ENCODE measurements around the gene GHRL.

GHRL gene, protein sequence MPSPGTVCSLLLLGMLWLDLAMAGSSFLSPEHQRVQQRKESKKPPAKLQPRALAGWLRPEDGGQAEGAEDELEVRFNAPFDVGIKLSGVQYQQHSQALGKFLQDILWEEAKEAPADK

DNA sequence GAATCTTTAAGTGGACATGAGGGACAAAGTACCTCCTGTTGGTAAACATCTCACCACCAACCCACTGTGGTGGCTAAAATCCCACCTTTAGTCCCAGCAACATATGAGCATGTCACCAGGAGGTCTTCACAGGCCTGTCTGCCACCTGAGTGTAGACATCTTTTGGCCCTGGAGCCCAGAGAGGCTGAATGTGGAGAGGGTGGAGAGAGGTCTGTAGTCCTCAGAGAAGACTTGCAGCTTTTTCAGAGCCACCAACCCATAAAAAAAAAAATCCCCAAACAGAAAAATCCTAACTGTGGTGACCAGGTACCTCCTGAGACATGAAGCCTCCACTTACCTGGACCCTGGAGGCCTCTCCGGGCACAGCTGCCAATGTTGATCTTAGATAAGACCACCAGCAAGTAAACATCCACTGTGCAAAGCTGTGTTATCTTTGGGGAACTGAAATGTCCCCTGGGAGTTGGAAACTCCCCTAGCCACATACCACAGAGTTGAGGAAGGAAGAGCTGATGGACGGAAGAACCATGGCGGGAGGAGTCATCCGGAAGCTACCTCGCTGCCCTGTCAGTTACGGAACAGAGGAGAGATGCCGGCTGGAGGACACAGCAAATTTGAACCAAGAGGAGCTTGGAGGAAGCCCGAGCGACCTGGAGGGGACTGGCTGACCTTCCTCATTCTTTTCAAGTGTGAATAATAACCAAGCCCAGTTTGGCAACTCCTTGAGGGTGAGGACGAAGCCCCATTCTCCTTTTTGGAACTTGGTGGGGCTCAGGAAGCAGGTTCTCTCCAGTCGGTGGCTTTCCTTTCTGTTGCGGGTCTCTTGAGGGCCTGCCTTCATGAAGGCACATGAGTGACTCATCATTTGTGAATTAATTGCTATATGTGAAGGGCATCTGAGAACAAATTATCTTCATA is at the start of gene GHRL:
GHRL (minus strand) TSS at position 443 of the 915 bp plus-strand sequence. CDS start 2,767 bp downstream, outside the sequence.
- DNase-seq (ENCODE audit: low read depth in 2 of 2, low spot score in 1 of 2), result no peak

DNA sequence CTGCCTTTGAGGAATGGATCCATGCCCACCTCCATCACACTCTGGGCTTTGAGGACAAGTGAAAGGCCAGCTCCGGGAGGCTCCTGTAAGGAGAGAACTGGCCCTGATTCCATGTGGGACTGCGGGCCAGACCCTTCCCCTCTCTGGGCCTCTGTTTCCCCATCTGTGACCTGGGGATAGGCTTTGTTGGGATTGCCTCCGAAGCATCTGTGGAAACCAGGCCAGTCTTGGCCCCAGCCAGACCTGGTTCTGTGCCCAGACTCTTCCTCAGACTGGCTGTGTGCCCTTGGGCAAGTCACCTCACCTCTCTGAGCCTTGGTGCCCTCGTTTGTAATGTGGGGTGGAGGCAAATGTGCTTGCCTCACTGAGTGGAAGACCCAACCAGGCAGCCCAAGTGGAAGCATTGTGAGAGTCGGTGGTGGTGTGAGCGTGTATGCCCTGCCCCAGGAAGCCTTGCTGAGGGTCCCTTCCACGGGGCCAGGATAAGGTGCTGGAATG is 49.2 kb upstream of the GHRL start:
- DNase-seq (ENCODE audit: low read depth in 2 of 2, low spot score in 1 of 2), result no peak

DNA sequence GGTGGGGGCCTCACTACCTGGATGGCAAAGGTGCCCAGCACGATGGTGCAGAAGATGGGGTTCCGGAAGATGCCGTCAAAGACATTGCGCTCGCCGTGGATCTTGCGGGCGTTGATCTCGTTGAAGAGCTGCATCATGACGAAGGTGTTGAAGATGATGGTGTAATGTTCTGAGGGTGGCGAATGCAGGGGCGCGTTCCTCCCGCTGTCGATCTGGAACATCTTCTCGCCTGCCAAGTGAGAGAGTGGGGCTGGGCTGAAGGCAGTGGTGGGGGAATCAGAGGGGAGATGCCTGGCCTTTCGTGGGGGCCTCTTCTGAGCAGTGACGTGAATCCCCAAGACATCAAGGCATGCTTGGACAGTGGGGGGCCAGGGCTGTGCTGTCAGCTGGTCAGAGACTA is 47.7 kb upstream of the GHRL start:
- no peak for DNase-seq (ENCODE audit: low read depth in 2 of 2, low spot score in 1 of 2)

DNA sequence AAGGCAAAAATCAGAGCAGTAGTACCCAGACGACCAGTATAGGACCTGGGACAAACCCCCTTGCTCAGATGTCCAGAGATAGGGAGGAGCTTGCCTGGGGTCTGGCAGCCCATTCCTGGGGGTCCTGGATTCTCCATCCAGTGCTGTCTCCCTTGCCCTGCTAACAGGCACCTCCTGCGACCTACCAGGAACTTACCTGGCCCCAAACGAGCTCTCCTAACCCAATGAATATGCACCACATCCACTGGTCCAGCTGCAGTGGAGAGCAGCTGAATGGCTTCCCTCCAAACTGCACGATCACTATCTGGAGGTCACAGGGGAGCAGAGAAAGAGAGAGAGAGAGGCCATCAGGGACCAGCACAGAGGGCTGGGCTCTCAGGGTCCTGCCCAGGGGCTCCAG is 47.3 kb upstream of the GHRL start:
- no peak for DNase-seq (ENCODE audit: low read depth in 2 of 2, low spot score in 1 of 2)

DNA sequence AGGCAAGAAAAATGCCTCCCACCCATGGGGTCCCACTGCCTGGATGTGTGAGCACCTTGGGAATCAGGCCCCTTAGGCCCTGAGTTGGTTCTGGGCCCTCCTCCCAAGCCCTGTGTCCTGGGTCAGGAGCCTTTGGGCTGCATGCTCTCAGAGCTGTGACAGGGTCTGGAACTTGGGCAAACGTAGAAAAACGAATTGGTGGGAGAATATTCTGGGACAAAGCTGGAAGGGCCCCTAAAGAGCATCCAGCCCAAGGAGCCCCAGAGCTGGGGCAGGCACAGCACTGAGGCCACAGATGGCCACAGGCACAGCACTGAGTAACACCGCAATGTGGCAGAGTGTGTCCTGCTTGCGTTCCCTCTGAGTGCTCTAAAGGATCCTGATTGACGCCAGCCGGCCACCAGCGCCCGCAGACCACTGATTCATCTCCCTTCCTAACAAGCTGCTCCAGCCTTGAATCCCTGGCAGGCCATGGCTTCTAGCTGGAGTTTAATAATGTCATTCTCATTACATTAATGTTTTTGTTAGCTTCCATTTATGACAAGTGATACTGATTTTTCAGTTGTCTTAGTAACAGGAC is 46.7 kb upstream of the GHRL start:
- no peak for DNase-seq (ENCODE audit: low read depth in 2 of 2, low spot score in 1 of 2)

DNA sequence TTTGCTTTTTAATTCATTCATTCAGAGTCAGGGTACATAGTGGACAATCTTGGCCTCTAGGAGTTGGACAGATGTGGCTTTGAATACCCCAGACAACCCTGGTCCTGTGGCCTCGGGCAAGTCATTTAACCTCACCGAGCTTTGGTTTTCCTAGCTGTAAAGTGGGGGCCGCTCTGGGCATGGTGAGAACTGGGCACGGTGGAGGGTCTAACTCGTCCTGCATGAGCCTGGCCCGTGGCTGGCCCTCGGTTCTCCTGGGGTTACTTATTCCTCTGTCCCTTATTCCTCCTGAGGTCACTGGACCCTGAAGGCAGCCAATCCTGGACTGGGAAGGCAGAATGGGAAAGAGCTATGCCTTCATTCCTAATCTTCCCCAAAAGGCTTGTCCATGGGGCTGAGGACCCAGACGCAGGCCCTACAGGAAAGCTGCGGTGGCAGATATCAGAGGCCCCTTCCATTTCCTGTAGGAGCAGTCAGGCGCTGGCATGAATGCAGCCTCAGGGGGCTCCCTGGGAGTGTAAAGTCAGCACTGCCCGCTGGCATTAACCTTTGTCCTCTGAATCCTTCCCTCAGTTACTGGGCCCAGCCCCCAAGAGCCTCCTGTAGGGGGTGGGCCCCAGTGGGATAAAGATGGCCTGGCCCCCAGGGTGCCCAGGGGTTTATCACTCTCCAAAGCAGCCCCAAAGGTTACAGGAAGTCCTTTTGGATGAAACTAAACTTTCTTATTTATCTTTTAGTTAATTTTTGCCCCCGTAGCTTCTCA is 46.0 kb upstream of the GHRL start:
- DNase-seq (ENCODE audit: low read depth in 2 of 2, low spot score in 1 of 2), result no peak

DNA sequence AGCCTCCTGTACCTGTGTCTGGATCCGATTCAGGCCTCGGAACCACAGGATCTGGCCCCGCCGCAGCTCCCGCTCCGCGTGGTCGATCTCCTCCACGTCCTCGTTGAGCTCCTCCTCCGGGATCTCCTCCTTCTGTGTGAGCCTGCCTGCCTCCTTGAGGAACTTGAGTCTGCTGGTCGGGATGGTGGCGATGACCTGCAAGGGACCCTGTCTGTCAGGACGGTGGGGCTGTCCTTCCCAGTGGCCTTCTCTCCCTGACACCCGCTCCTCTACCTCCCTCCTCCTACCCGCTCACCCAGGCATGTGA is 45.4 kb upstream of the GHRL start:
- no peak for DNase-seq (ENCODE audit: low read depth in 2 of 2, low spot score in 1 of 2)

DNA sequence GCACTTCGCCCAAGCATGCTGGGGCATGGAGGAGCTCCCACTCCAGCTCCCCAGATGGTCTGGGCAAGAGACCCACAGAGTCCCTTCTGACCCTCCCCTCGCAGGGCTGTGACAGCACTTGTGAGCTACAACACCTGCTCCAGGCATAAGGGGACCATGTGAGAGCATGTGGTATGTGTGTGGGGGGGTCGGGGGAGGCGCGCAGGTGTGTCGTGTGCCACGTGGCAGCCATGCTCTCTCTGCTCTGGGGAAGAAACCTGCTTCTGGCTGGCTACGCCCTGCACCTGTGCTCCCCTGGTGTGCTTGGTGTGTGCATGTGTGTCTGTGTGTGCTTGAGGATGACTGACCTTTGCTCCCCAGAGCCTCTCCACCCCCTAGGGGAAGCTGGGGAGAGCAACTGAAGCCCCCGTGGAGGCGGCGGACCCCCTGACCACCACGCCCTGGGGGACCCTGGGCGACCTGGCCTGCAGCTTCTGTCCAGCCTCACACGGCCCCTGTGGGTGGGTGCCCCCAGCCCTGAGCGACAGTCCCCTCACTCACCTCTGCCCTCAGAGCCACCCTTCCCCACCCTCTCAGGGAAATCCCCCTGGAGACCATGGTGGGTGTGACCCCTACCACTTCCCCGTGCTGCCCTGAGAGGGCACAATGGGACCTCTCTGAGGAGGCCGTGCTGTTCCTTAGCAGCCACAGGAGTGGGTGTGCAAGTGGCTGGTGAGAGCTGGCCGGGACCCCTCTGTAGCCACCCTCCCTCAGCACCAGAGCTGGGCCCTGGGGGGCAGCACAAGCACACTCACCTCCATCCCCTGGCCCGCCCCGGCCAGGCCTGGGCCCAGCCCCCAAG is 44.8 kb upstream of the GHRL start:
- no peak for DNase-seq (ENCODE audit: low read depth in 2 of 2, low spot score in 1 of 2)

DNA sequence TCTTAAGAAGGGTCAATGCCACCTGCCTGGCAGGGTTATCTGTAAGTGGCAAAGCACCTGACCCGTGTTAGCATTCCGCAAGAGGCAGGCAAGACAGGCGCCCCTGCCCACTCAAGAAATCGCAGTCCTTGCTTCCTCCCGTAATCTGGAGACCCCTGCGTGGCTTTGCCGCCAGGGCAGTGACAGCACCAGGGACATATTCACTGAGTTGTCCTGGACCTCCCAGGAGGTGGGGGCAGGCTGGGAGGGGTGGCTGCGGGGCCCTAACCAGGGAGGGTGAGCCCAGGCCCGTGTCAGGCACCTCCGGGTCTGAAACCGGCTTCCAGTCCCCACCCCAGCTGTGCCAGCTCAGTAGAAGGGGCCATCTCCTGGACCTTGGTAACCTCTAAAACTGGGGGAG is 44.0 kb upstream of the GHRL start:
- DNase-seq (ENCODE audit: low read depth in 2 of 2, low spot score in 1 of 2), result no peak

DNA sequence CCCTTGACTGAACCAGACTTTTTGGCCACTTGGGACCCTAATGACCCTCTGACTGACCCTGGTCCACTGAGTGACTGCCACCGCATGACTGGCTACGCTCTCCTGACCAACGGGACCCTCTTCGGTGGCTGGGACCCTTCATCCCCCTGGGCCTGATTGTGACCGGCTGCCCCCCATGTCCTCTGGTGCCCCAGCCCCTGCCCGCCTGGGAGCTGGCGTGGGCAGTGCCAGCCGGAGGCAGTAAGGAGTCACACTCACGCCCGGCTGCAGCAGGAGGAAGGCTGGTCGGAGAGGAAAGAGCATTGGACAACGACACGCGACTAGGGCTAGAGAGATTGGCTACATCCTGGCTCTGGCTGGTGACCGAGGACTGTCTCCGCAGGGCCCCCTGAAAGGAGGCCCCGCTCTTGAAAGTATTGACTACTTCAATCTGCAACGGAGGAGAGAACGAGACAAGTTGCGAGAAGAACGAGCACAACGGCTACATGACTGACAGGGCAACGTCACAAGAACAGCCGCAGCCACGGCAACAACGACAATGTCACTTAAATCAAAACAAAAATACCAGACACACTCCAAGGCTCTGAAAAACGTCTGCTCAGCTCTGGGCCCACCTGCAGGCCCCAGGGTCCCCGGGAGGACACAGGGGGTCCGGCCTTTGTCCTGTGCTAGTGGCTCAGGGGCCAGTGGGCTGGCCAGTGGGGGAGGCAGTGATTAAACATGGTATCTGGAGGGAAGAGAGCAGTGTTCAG is 43.3 kb upstream of the GHRL start:
- DNase-seq (ENCODE audit: low read depth in 2 of 2, low spot score in 1 of 2), result no peak

DNA sequence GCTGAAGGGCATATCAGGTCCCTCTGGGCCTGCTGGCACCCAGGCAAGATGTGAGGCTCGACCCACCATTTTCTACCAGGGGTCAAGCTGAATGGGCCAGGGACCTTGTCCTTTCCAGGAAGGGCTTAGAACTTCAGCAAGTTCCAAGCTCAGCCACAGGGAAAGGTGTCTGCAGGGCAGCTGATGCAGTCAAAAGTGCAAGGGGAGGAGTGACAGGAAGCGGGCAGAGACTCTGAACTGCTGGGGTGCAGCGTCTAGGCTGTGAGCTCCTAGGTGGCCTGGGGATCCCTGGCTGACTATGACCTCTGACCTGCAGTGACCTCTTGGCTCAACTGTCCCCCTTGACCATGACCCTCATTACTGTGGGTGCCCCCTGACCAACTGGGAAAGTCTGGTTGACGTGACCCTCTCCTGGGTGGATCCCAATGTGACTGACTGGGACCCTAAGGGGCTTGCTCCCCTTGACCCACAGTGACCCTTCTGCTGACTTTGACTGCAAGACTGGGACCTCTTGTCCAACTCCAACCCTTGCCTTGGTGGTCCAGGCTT is 42.5 kb upstream of the GHRL start:
- no peak for DNase-seq (ENCODE audit: low read depth in 2 of 2, low spot score in 1 of 2)

DNA sequence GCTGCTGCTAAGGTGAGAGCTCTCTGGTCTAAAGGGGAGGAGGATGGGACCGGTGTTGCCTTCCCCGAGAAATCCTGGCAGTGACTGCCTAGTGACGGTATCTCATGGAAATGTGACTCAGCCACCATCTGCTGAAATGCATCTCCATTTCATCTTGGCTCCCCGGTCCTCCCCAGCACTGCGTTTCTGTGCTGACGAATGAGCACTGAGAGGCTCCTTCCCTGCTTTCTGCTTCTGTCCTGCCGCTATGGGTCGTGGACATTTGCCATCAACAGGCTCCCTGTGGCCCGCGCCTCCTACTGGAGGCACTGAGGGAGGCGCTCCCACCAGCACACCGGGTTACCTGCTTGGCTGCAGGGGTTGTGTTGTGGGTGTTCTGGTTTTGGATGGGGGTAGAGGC is 41.7 kb upstream of the GHRL start:
- no peak for DNase-seq (ENCODE audit: low read depth in 2 of 2, low spot score in 1 of 2)

DNA sequence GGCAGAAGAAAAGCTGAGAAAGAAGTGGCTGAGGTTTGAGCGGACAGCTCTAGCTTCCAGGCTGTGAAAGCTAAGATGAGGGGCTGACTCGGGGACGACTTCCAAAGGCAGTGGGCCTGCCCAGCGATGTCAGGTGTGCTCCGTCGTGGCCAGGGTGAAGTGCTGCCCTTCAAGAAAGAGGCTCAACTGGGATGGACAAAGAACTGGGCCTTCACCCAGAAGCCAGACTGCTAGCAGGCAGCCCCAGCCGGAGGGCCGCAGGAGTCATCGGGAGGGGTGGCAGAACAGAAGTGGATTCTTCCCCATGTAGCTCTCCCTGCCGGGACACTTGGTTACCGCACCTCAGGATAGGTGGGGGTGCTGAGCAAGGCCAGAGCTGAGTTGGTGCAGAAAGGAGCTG is 41.3 kb upstream of the GHRL start:
- no peak for DNase-seq (ENCODE audit: low read depth in 2 of 2, low spot score in 1 of 2)

DNA sequence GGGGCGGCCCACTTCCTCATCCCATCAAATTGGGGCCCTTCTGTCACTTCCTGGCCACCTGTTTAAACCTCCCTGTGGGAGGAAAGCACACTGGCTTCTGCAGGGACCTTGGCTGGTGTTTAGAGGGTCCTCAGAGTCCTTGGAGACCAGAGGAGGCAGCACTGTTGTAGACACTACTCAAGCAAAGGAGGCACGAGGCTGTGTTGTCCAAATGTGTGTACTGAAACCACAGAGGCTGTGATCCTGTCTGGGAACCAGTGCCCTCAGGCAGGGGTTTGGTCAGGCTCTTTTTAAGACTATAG is 40.6 kb upstream of the GHRL start:
- DNase-seq (ENCODE audit: low read depth in 2 of 2, low spot score in 1 of 2), result no peak

DNA sequence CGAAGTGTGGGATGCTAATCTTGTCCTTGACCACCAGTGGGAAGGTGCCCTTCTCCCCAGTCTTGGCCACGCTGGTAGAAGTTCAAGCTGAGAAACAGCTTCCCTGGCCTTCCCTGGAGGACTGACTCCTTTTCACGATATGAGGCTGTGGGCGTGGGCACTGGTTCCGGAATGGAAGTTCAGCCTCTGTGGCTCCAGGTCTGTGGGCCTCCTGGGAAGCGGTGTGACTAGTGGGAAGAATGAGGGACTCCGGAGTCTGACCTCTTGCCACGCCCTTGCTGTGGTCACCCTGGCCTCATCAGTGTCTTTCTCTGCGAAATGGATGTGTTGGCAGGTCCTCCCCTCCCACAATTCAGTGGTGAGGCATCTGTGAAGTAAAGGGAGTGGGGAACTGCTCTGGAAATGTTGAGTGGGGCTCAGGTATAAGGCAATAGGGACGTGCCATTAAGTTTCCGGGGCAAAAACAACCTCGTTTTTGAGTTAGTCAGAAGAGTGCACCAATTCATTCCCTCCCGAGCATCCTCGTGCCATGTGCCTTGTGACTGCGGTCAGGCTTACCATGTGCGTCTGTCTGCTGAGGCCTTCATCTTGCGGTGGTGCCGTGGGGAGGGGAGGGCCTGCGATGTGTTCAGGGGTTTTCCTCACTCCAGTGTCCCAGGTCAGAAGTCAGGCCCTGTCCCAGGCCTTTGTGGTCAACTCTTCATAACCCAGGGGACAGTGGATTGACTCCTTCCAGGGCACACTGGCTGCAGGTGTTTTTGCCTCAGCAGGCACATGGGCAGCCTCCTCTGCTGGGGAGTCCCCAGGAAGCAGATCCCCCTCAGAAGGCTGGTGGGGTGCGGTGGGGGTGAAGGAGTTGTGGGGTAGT is 40.0 kb upstream of the GHRL start:
- DNase-seq (ENCODE audit: low read depth in 2 of 2, low spot score in 1 of 2), result no peak

DNA sequence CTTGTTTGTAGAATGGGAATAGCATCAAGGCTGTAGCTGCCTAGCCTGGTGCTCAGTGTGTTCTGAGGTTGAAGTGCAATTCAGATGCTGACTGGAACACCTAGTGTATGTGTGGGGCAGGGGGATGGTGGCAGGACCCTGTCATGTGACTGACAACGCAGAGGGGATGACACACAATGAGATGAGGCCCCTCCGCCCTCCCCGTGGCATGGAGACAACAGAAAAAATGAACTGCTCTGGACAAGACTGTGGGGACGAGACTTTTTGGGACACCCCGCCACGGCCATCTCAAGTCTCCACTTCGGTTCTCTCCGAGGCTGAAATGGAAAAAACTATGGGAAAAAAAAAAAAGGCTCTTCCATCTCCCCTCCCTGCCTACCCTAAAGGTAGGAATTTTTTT is 38.6 kb upstream of the GHRL start:
- DNase-seq (ENCODE audit: low read depth in 2 of 2, low spot score in 1 of 2), result no peak

DNA sequence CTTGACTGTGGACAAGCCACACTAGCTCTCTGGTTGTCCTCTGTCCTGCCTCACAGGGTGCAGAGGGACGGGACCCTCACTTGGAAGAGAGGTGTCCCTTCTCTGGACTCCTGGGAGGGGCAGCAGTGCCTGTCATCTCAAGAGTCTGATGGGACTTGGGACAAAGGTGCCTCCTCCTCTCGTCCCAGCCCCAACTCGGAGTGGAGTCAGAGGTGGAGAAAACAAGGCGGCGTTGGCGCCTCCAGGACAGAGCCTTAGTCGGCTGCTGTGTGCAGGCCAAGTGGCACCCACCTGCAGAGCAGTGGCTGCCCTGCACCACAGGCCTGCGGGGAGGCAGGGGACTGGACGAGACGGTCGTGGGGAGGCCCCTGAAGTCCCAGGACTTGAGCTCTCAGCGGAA is 37.6 kb upstream of the GHRL start:
- no peak for DNase-seq (ENCODE audit: low read depth in 2 of 2, low spot score in 1 of 2)

DNA sequence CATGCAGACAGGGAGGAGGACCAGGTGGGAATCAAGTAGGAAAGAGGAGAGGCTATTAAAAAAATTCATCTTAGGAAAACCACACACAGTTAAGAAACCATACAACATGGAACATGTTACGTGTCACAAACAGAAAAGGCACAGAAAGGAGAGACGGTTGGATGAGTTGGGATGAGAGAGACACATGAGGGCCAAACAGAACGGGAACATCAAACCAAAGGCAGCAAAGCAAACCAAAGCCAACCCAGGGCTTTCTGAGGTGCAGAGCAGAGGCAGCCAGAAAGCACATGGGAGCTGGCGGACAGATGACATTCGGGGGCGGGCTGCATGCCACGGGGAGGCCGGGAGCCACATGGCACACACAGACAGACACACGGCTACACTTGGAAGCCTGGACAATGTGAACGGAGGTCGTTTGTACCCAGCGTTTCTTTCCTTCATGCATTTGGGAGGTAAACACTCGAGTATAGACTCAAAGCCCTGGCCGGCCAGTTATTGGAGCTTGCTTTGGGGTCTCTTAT is 36.8 kb upstream of the GHRL start:
- DNase-seq (ENCODE audit: low read depth in 2 of 2, low spot score in 1 of 2), result no peak
